Esophagus muscularis mucosa (tissue), 4 donors: ENCODE measurements around the gene BCAR1.

Experiments used
- EP300 ChIP-seq: sonication (generic); formaldehyde crosslinking; IDR thresholded peaks from one replicate; pipeline ENCODE4 v1.6.1; 2017; ENCODE audit warnings: antibody characterized with exemption
- POLR2A ChIP-seq: fragments of 450-650 bp; IDR thresholded peaks from one replicate; pipeline ENCODE4 v1.6.1; 2017; ENCODE audit warnings: antibody characterized with exemption, moderate library complexity, mild to moderate bottlenecking, low read depth
- POLR2AphosphoS5 ChIP-seq, 2 donors: sonication (generic); formaldehyde crosslinking; IDR thresholded peaks; one replicate each; pipeline ENCODE4 v1.6.1; 2017; ENCODE audit warnings: antibody characterized with exemption in 2 of 2
- TF ChIP-seq, protein P1 (sequence below), 3 experiments: fragments of 200-600 bp in 2 of 3; fragments of 450-650 bp in 1 of 3; sonication (generic) in 2 of 3; IDR thresholded peaks; one replicate each; pipeline ENCODE4 v1.5.1; 2017 to 2019; ENCODE audit warnings: antibody characterized with exemption in 3 of 3, mild to moderate bottlenecking in 2 of 3, moderate library complexity in 1 of 3

DNA sequence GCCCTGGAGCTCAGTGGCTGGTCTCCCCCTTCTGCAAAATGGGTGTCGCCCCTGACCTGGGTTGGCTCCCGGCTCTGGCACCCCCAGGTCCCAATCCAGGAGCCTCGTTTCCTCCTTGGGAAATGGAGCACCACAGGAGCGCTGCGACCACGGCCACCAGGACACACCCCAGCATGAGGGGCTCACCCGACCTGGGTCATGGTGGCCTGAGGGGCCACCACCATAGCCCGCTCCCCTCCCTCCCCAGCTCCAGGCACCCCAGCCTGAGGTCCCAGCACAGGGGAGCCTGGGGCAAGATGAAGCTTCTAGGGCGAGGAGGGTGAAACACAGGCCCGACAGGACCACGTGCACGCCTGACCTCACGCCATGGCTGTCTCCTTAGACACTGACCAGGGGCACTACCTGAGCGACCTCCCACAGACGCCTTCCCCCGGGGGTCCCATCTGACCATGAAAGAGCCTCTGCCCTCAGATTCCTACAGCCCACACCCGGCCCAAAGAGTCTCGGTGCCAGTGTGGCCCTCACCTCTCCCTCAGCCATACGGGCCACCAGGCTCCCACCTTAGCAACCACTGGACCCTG lies 11.8 kb downstream of the BCAR1 start:
- TF ChIP-seq, protein P1, sequence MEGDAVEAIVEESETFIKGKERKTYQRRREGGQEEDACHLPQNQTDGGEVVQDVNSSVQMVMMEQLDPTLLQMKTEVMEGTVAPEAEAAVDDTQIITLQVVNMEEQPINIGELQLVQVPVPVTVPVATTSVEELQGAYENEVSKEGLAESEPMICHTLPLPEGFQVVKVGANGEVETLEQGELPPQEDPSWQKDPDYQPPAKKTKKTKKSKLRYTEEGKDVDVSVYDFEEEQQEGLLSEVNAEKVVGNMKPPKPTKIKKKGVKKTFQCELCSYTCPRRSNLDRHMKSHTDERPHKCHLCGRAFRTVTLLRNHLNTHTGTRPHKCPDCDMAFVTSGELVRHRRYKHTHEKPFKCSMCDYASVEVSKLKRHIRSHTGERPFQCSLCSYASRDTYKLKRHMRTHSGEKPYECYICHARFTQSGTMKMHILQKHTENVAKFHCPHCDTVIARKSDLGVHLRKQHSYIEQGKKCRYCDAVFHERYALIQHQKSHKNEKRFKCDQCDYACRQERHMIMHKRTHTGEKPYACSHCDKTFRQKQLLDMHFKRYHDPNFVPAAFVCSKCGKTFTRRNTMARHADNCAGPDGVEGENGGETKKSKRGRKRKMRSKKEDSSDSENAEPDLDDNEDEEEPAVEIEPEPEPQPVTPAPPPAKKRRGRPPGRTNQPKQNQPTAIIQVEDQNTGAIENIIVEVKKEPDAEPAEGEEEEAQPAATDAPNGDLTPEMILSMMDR (IDR thresholded peaks at IDR 0.05) = no peak
- TF ChIP-seq POLR2AphosphoS5 (IDR thresholded peaks at IDR 0.05) (no peak), EP300 (no peak), POLR2A (no peak)
